Fibroblast of lung (primary cell): ENCODE data around the gene DNAJB13.

ENCODE experiments used
- CTCF ChIP-seq, 2 donors: IDR thresholded peaks in 1 of 2; conservative IDR thresholded peaks in 1 of 2; 1 replicate in 1 of 2; 2 replicates in 1 of 2; pipeline ENCODE4 v1.5.1; 2011 to 2012; ENCODE audit warnings: low read length in 2 of 2, control low read depth in 1 of 2, inconsistent platforms in 1 of 2, low read depth in 1 of 2, mild to moderate bottlenecking in 1 of 2
- EZH2 ChIP-seq: IDR thresholded peaks from 2 replicates; pipeline ENCODE4 v1.5.1; 2012; ENCODE audit warnings: low read length, control low read depth, mild to moderate bottlenecking; ENCODE audit errors: missing control alignments

DNA sequence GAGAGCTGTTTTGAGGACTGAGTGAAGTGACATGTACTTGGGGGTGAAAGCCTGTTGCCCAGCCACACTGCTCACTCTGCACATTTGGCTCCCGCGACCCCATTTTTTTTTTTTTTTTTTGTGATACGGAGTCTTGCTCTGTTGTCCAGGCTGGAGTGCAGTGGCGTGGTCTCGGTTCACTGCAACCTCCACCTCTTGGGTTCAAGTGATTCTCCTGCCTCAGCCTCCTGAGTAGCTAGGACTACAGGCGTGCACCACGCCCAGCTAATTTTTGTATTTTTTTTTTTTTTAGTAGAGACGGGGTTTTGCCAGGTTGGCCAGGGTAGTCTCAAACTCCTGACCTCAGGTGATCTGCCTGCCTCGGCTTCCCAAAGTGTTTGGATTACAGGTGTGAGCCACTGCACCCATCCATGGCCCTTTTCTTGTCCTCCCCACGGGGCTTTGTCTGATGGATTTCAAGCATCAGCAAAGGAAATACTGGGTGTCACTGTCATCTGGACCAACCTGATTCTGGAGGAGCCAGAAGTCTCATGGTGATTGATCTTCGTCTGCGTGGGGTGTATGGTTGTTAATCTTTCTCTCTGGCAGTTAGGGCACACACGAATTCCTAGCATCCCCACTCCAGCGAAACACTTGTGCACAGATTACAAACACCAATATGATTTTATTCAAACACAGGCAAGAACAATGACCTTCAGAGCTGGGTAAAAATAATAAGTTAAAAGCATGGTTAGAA lies 61.4 kb downstream of the DNAJB13 start:
- TF ChIP-seq CTCF (conservative IDR thresholded peaks at IDR 0.05 in 1 of 2, IDR thresholded peaks at IDR 0.05 in 1 of 2; ENCODE audit: low read depth in 1 of 2, low read length in 2 of 2) = no peak
- TF ChIP-seq EZH2 = no peak
